HG03103 (cell line): Measurements from ENCODE around the gene ITPR1.

ENCODE experiments used
- ATAC-seq: cut with Tn5 transposase; IDR thresholded peaks from one replicate; pipeline ENCODE4 v1.9.1; 2021; ENCODE audit warnings: low read depth; ENCODE audit not compliant: unreplicated experiment

Gene ITPR1

DNA sequence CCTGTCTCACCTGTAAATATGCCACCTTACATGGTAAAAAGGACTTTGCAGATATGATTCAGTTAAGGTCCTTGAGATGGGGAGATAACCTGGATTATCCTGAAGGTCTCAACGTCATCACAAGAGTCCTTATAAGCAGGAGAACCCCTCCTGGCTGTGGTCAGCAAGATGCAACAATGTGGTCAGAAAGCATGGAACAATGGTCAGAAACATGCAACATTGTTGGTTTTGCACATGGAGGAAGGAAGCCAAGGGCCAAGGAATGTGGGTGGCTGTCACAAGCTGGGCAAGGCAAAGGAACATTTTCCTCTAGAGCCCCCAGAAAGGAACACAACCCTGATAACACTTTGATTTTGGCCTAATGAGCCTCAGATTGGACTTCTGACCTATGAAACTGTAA is 16.7 kb upstream of the ITPR1 start:
- no peak for ATAC-seq

DNA sequence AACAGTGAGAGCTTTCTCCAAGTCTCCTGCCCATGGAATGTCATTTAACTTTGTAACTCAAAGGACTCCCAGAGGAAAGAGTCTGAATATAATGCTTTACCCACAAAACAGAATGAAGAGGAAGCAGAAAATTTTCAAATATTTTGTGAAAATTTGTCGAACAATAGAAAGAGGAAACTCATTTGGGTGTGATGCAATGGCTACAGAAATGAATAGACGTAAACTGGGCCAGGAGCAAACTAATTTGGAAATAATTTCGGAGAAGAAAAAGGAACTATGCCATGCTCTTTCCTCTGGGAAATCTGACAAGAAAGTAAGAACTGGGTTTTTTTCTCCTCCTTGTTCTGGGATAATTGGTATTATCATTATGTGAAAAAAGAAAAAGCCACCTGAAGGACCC is 14.9 kb upstream of the ITPR1 start:
- ATAC-seq: no peak

DNA sequence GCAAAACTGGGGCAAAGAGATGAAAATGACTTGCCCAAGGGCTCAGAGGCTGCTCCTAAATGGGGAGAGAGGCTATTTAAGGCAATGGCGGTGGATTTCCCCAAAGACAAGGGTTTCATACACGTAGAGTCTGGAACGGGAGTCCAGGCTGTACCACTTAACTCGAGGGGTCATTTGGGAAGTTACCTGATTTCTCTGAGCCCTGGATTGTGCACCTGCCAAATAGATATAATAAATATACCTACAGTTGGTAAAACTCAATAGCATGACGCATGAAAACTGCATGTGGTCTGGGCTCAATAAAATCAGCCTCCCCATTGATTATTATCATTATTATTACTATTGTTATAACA is 1.3 kb upstream of the ITPR1 start:
- ATAC-seq: no peak

DNA sequence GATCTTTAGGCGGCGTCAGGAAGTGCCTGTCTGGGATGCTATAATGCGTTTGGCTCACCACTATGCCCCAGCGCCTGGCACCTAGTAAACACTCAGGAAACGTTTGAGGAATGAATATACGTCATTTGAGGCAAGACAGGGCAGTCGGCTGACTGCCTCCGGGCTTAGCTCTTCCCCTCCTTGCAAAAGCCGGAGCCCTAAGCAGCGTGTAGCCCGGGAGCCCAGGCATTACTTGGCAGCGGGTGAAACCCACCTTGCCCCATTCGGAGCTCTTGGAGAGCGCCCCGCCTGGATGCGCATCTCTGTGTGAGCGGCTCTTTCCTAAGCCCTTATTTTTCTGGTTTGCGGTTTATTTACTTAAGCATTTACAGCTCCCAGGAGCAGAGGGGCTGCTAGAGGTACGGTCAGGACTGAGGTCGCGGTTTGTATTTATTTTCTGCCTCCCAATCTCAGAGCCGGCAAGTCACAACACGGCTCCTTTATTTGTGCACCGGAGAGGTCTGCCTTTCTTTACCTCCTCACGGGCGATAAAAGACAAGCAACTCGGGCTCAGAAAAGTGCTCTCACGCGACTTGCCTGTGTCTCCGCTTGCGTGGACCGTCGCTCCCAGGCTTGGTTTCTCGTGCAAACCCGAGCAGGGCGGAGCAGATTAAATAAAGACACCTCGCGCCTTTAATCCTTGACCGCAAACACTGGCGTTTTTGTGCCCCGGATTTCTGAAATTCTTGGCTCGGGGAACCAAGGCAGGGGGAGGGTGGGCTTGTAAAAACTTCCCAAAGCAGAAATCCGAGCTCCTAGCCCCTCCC is 737 bp upstream of the ITPR1 start:
- ATAC-seq: no peak

DNA sequence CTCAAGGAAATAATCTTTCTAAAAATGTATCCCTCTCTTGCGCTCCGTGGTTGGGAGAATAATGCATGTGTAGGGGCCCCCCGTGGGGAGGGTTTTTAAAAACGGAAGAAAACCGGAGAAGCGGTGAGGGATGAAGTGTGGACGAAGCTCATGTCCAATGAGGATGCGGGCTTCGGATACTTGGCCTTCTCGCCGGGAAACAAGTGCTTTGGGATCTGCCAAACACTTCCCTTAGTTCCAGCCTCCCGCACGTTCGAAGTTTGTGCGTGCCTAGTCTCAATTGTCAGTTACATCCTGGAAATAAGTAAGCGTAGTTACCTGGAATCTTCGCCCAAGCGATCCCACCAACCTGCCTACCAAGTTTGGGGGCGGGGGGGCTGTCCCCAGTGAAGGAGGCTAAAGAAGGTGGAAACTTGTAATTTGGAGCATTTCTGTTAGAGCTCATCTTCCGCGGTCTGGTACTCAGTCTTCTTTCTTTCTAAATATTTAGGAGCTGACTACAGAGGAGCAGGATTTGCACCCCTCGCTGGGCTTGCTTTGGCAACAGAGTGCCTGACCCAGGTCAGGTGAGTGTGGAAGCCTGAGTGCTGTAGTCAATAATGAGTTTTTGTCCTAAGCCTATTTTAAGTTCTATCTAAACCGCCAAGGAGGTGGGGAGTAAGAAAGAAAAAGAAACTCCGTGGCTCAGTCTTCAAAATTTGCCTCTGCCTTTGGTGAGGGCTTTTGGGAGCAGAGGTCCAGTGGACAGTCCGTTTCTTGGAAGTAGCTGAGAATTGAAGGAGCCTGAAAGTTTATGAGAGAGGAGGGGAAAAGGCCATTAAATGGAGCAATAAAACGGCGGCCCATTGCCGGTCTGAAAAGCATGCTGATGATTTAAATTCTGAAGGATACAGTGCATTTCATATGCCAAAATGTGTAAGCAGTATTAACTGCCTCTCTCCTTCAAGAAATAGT is 1.1 kb downstream of the ITPR1 start:
- no peak for ATAC-seq

DNA sequence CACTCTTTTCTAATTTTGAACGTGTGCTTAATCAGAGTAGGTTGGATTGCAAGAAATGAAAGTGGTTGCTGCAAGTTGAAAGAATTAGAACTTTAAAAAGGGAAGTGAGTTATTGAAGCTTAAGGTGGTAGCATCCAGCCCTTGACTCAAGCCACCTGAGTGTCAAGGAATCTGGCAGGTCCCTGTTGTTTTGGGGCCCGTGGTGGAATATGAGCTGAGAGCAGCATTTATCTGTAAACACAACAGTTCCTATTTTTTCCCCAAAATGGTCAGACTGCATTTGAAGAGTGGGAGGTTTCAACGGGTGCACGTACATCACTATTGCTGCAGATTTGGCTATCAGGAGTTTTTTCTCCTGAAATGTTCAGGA is 1.7 kb downstream of the ITPR1 start:
- ATAC-seq: no peak

DNA sequence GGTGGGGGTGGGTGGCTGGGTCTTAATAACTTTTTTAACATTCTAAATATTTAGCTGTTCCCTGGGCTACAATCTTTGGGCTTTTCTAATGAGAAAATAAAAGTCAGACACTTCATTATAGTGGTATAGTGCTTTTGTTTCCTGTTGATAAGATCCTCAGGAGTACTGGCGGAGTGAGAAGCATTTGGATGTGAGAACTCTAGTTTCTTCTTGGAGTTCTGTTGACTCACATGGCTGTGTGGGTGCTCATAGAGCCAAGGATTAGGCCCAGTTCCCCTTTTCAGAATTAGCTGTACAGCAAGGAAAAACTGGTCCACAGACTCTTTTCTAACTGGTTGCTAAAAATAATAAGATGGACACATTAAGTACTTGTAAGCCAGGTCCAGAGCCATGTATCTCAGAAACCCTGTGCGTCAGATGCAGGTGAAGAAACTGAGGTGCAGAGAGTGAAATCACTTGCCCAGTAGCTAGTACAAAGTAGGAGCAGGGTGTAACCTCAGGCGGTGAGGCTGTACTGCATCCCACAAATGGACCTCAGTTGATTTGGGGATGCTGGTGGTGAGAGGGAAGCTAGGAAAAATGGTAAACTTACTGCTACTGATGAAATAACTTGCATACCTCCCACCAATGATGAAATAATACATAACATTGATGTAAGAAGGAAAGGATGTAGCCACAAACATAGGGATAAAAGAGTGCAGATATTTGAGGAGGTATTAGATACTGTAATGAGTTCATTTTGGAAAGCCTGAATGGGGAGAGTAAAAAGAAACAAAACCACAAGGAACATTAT is 2.3 kb downstream of the ITPR1 start:
- no peak for ATAC-seq

DNA sequence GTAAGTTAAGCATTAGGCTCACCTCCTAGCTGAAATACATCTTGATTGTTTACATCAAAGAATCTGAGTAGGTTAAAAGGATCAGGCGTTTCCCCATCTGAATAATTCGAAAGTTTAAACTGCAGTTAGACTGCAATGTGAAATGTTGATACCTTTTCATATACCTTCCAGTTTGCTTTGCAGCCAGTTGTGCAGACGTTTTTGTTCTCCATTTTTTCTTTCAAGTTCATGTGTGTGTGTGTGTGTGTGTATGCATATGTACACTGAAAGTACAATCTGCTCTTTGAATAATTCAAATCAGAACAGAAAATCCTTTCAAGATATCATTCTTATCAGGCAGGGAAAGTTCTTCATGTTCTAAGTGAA is 2.9 kb downstream of the ITPR1 start:
- no peak for ATAC-seq

DNA sequence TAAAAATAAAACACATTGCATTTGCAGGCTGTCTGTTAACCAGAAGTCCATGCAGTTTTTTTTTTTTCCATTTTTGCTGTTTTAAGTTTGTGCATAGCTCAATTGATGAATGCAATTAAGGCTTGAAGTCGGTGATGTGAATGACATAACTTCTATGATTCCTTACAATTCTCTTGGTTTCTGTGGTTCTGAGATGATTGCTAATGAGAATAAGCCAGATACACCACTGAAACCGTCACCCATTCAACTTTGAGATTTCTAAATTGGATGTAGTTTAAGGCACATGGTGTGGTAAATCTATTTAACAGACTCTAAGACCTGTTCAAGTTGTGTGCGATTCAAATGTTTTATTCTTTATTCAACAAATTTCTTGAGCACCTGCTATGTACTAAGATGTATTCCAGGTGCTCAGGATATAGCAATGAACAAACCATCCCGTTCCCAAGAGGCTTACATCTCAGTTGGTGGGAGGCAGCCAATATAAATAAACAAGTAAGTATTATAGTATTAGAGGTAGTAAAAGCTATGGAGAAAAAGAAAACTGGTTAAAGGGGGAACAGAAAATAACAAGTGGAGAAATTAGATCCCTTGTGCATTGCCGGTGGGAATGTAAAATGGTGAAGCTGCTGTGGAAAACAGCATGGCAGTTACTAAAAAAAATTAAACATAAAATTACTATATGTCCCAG is 4.0 kb downstream of the ITPR1 start:
- no peak for ATAC-seq

DNA sequence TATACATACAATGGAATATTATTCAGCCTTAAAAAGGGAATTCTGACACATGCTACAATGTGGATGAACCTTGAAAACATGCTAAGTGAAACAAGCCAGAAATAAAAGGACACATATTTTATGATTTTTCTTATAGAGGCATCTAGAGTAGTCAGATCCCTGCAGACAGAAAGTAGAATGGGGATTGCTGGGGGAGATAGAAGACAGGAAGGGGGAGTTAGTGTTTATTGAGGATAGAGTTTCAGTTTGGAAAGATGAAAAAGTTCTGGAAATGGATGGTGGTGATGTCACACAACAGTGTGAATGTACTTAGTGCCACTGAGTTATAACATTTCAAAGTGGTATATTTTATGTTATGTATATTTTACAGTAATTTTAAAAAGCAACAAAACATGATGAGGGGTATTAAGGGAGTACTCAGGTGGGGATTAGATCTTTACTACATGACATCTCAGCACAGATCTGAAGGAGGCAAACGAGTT is 4.7 kb downstream of the ITPR1 start:
- no peak for ATAC-seq

DNA sequence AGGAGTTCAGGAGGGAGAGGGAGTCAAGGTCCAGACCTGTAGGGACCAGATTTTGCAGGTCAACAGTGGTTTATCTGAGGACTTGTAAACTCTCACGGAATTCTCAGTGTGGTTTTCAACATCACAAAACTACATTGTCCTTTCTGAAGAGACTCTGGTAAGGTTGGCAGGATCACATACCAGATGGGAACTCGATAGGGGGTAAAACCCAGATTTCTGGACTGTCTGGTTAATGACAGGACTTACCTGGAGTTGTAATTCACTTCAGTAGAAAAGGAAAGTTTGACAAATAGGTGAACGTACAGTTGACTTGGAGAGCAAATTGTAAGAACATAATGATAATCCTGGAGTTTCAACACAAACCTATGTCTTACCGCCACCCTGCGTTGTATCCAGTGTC is 5.3 kb downstream of the ITPR1 start:
- no peak for ATAC-seq

DNA sequence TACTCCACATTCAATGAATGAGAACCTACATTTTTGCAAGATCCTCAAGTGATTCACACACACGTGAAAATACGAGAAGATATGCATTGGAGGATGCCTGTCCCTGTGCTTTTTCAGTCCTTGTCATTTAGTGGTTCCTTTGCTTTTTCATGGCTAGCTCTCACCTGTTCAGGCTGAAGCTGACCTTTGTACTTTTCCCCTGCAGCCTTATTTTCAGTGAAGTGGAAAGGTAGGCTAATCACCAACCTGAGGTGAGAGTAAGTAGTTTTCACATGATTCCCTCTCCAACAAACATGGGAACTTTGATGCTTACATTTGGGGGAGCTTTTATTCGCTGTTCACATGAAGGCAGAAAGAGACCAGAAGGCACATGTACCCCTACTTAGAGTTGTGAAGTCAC is 8.3 kb downstream of the ITPR1 start:
- ATAC-seq: no peak

DNA sequence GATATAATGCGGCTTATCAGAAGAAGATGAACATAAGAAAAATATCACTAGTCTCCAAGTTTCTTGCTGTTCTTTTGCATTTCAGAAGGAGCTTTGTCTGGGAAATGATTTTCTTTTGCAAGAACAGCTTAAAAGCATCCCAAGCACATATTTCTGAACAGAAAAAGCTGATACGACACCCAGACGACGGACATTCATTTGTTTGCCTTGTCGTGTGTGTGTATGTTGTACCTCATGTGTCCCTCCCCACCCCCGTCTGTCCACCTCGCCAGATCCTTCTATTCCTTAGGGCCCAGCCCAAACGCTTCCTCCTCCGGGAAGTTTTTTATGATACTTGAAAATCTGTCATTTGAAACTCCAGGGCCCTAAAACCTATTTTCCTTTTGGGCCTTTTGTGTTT is 8.8 kb downstream of the ITPR1 start:
- ATAC-seq: no peak

DNA sequence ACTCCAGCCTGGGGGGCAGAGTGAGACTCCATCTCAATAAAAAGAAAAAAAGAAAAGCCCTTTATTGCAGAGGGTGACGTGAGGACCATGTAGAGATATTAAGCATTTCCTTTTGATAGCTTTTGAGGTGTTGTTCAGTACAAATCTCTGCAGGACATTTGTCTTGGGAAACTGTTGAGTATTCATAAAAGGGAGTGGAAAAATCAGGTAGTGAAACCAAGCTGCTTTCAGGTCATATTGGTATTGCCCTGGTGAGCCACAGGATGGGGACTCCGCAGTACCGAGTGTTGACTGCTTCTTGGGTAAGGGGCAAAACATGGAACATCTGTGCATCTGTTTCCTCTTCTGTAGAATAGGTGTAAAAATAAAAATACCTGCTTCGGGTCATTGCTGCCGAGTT is 9.9 kb downstream of the ITPR1 start:
- ATAC-seq: peak; percentile 63

DNA sequence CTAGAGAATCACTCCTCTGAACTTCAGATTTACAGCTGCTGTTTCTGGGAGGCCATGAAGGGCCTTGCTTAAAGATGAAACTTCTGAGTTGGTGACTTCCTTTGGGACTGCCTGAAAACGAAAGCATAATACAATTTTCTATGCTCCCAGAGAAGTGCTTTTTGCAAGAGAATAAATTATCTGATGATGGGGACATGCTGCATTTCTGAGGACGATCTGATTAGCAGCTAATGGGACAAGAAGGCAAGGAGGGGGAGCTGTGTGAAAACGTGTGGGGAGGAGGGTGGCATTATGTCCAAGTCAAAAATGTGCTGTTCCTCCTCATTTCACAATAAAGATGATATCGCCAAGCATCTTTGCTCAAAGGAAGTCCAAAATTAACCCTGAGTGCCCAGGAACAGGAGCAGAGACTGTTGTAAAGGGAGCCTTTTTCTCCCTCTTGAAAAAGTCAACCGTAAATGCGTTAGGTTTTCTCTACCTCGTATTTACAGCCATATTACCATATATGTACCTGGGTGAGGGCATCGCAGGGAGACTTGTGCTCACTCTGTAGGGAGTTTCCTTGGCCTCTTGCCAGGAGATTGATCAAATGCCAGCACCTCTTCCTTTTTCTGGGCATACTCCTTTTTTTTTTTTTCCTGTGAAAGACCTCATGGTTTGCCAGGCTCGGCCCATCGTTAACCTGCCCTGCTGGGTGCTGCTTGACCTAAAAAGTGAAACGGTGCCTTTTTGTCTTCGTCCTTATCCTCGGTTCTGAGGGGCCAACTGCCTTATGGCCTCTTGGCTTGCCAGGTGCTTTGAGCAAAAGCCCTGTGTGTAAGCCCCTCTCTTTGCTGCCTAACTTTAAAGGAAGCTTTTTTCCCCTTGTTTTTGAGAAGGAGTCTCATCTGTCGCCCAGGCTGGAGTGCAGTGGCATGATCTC is 11.5 kb downstream of the ITPR1 start:
- ATAC-seq: no peak

DNA sequence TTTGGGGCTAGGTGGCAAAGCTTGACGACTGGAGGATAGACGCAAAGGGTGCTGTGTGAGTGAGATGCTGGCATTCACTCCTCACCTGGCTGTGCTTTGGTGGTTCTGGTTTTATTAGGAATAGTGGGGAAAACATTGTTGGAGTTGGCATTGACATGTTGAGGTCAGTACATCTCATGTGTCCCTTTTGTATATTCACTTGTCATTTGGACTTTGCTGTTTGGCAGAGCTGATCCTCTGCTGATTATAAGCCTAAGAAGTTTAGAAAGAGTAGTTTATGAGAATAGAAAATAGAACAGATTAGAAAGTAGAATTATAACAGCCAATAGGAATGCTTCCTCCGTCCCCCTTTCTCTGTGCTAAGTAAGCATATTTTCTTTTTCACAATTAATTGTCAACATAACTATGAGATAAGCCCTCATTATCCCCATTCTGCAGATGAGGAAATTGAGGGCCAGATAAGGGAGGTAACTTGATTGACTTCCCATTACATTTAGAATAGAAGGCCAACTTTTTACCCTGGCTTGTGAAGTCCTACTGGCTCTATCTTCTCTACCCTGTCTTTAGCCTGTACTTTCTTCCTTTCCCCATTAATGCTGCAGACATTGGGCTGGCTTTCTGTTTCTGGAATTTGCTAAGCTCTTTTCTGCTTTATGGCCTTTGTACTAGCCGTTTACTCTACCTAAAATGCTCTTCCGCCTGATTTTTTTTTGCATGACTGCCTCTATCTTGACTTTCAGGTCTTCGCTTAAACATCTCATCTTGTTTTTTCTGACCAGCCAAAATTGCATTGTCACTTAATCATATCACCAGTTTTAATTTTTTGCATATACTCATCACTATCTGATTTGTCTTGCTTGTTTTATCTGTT is 12.8 kb downstream of the ITPR1 start:
- ATAC-seq: no peak

DNA sequence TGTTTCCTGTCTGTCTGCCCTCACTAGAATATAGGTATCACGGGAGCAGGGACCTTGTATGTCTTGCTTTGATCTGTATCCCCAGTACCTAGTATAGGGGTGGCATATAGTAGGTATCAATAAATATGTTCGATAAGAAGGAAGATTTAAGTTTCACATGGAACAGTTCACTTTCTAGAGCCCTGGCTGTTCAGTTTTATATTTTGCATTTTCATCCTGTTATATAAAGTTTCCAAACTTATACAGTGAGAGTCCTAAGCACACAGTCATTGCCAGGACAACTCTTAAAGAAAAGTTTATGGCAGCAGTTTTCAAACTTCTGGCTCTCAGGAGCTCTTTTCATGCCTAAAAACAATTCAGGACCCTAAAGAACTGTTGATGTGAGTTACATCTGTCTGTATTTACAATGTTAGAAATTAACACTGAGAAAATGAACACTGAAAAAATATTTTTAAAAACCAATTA is 13.4 kb downstream of the ITPR1 start:
- no peak for ATAC-seq

DNA sequence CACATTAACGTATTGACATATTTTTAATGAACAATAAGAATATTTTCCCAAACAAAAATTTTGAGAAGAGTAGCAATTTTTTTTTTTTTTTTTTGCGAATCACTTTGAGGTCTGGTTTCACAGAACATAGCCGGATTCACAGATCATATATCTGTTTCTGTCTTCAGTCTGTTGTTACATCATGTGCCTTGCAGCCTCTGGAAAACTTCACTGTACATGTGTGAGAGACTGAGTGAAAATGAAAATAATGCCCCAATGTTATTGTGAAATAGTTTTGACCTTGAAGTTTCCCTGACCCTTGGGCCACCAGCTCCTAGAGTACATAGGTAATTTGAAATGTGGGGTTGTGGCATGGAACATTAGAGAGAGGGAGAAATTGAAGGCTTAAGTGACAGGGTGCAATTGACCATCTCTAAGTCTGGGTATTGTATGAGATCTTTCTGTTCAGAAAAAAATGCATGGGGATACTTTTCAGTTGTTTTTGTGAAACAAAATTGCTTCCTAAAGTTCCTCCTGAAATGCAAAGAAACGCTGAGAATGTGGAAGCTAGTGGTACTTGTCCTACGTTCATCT is 14.0 kb downstream of the ITPR1 start:
- no peak for ATAC-seq
